BLaER1 (cell line): ENCODE measurements around the gene C17orf107.

Experiments
- H3K27ac ChIP-seq: shearing (Covaris generic); formaldehyde crosslinking; 2 replicates; pipeline ENCODE4 v1.8.1; 2022
- H3K27me3 ChIP-seq: shearing (Covaris generic); formaldehyde crosslinking; 2 replicates; pipeline ENCODE4 v1.8.1; 2022
- H3K36me3 ChIP-seq: shearing (Covaris generic); formaldehyde crosslinking; 2 replicates; pipeline ENCODE4 v1.8.1; 2022
- H3K4me1 ChIP-seq: shearing (Covaris generic); formaldehyde crosslinking; 2 replicates; pipeline ENCODE4 v1.8.1; 2022
- H3K4me2 ChIP-seq: shearing (Covaris generic); formaldehyde crosslinking; 2 replicates; pipeline ENCODE4 v1.8.1; 2022
- H3K4me3 ChIP-seq: shearing (Covaris generic); formaldehyde crosslinking; 2 replicates; pipeline ENCODE4 v1.8.1; 2022
- H3K9ac ChIP-seq: shearing (Covaris generic); formaldehyde crosslinking; 2 replicates; pipeline ENCODE4 v1.8.1; 2022
- H3K9me3 ChIP-seq: shearing (Covaris generic); formaldehyde crosslinking; 2 replicates; pipeline ENCODE4 v1.8.1; 2022
- H4K20me1 ChIP-seq: shearing (Covaris generic); formaldehyde crosslinking; 2 replicates; pipeline ENCODE4 v1.8.1; 2022
- Cebpa-rat ChIP-seq: shearing (Covaris generic); IDR thresholded peaks from 2 replicates; pipeline ENCODE4 v1.8.1; 2022

C17orf107 gene

DNA sequence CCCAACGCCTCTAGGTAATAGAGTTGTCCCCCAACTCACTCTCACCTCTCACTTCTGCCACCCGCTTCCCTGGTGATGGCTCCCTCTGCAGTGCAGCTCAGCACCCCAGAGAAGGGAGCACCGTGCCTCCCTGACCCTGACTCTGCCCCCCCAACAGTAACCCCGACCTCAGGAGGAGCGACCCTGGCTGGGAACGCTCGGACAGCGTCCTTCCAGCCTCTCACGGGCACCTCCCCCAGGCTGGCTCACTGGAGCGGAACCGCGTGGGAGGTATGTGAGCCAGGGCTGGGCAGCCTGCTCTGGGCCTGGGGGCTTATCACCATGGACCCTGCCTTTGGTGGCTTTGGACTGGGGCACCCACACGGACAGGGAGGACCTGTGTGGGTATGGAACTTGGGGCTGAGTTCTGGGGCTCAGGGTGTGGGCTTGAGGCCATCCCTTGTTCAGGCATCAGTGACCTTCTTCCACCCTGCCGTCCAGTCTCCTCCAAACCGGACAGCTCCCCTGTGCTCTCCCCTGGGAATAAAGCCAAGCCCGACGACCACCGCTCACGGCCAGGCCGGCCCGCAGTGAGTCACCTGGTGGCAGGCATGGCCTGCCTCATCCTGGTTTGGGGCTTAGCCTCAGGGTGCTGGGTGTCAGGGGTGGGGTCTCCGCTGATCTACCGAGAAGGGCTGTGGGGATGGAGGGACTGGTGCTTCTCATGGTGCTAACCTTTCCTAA lies 6.7 kb upstream of the C17orf107 start:
- TF ChIP-seq Cebpa-rat, result no peak
- Histone ChIP-seq H3K9me3 (no peaks in the 10 kb centered on the region), H3K27me3 (no peaks in the 10 kb centered on the region), H3K27ac (no peak overlapping the region), H4K20me1 (no peaks in the 10 kb centered on the region), H3K4me3 (no peak overlapping the region), H3K36me3 (peaks cover 94% of the 10 kb centered on the region), H3K9ac (no peak overlapping the region), H3K4me2 (no peak overlapping the region), H3K4me1 (peaks cover 5% of the 10 kb centered on the region; the same call in 1 of the 2 replicates)

DNA sequence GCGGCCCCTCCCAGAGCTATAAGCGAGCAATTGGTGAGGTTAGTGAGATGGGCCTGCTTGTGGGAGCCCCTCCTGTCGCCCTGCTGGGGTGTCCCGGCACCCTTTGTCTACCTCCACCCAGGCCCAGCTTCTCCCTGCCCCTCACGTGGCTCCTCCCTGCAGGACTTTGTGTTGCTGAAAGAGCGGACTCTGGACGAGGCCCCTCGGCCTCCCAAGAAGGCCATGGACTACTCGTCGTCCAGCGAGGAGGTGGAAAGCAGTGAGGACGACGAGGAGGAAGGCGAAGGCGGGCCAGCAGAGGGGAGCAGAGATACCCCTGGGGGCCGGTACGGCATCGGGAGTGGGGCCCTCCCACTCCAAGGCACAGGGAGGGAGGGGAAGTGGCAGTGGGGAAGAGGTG lies 6.1 kb upstream of the C17orf107 start:
- Histone ChIP-seq H3K4me1 (peaks cover 5% of the 10 kb centered on the region), H3K4me2 (no peak overlapping the region), H3K9me3 (no peaks in the 10 kb centered on the region), H3K27me3 (peaks cover 3% of the 10 kb centered on the region; the same call in 1 of the 2 replicates), H3K36me3 (peaks cover 88% of the 10 kb centered on the region), H3K27ac (no peak overlapping the region), H4K20me1 (no peaks in the 10 kb centered on the region), H3K9ac (no peak overlapping the region), H3K4me3 (no peak overlapping the region)
- TF ChIP-seq Cebpa-rat, result no peak

DNA sequence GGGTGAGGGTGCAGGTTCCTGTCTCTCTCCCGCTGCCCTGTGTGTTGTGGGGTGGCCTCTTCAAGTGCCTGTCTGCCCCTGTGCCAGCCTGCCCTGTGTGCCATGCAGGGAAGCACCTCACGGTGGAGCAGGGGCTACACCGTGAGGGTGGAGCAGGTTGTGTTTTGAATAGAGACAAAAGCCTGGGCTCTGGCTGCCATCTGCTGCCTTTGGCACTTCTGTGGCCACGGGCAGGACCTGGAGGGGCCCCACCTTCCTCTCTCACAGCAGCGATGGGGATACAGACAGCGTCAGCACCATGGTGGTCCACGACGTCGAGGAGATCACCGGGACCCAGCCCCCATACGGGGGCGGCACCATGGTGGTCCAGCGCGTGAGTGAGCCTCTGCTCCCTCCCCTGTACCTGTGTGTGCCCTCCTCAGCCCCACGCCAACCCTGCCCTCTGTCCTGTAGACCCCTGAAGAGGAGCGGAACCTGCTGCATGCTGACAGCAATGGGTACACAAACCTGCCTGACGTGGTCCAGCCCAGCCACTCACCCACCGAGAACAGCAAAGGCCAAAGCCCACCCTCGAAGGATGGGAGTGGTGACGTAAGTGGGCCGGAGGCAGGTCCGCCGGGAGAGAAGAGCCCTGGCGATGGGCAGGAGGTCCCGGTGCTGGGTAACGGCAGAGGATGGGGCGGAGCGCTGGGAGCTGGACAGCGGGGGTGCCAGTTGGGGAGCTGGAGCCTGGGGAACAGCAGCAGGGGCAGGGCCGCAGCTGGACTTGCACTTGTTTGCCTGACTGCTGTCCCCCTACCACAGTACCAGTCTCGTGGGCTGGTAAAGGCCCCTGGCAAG lies 5.4 kb upstream of the C17orf107 start:
- peaks cover 9% of the 10 kb centered on the region for H3K27me3 ChIP-seq
- H3K4me1 ChIP-seq, result peaks cover 12% of the 10 kb centered on the region
- peaks cover 81% of the 10 kb centered on the region for H3K36me3 ChIP-seq
- no peaks in the 10 kb centered on the region for H4K20me1 ChIP-seq
- no peak overlapping the region for H3K27ac ChIP-seq
- H3K9ac ChIP-seq, result no peak overlapping the region
- no peak overlapping the region for H3K4me3 ChIP-seq
- no peak overlapping the region for H3K4me2 ChIP-seq
- TF ChIP-seq Cebpa-rat, result no peak
- H3K9me3 ChIP-seq, result no peaks in the 10 kb centered on the region

DNA sequence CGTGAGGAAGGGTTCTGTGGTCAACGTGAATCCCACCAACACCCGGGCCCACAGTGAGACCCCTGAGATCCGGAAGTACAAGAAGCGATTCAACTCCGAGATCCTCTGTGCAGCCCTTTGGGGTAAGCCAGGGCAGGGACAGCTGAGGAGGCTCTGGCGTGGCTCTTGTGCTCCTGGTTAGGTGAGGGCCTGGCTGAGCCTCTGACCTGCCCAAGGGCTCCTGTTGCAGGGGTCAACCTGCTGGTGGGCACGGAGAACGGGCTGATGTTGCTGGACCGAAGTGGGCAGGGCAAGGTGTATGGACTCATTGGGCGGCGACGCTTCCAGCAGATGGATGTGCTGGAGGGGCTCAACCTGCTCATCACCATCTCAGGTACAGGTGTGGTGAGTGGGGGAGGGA lies 4.2 kb upstream of the C17orf107 start:
- no peak overlapping the region for H3K4me3 ChIP-seq
- H3K27ac ChIP-seq, result no peak overlapping the region
- H3K4me1 ChIP-seq, result peaks cover 22% of the 10 kb centered on the region
- no peak overlapping the region for H3K4me2 ChIP-seq
- TF ChIP-seq Cebpa-rat, result no peak
- no peak overlapping the region for H3K9ac ChIP-seq
- no peaks in the 10 kb centered on the region for H4K20me1 ChIP-seq
- H3K36me3 ChIP-seq, result peaks cover 75% of the 10 kb centered on the region
- no peaks in the 10 kb centered on the region for H3K9me3 ChIP-seq
- H3K27me3 ChIP-seq, result peaks cover 21% of the 10 kb centered on the region

DNA sequence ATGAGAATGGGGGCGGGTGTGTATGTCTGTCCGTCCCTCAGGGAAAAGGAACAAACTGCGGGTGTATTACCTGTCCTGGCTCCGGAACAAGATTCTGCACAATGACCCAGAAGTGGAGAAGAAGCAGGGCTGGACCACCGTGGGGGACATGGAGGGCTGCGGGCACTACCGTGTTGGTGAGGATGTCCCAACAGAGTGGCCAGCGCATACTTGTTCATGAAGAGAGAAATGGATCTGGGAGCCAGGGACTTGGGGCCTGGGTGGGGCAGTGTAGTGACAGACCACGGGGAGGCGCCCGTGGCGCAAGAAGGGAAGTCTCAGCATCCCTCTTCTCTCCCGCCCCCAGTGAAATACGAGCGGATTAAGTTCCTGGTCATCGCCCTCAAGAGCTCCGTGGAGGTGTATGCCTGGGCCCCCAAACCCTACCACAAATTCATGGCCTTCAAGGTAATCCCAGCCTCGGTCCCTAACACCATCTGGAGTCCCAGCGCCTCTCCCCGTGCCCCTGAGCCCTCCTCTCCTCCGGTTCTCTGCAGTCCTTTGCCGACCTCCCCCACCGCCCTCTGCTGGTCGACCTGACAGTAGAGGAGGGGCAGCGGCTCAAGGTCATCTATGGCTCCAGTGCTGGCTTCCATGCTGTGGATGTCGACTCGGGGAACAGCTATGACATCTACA lies 3.5 kb upstream of the C17orf107 start:
- H3K4me2 ChIP-seq, result no peak overlapping the region
- peaks cover 68% of the 10 kb centered on the region for H3K36me3 ChIP-seq
- no peak for TF ChIP-seq Cebpa-rat
- no peaks in the 10 kb centered on the region for H4K20me1 ChIP-seq
- H3K9me3 ChIP-seq, result no peaks in the 10 kb centered on the region
- H3K9ac ChIP-seq, result no peak overlapping the region
- peaks cover 29% of the 10 kb centered on the region for H3K4me1 ChIP-seq
- no peak overlapping the region for H3K27ac ChIP-seq
- H3K27me3 ChIP-seq, result peaks cover 28% of the 10 kb centered on the region
- no peak overlapping the region for H3K4me3 ChIP-seq

DNA sequence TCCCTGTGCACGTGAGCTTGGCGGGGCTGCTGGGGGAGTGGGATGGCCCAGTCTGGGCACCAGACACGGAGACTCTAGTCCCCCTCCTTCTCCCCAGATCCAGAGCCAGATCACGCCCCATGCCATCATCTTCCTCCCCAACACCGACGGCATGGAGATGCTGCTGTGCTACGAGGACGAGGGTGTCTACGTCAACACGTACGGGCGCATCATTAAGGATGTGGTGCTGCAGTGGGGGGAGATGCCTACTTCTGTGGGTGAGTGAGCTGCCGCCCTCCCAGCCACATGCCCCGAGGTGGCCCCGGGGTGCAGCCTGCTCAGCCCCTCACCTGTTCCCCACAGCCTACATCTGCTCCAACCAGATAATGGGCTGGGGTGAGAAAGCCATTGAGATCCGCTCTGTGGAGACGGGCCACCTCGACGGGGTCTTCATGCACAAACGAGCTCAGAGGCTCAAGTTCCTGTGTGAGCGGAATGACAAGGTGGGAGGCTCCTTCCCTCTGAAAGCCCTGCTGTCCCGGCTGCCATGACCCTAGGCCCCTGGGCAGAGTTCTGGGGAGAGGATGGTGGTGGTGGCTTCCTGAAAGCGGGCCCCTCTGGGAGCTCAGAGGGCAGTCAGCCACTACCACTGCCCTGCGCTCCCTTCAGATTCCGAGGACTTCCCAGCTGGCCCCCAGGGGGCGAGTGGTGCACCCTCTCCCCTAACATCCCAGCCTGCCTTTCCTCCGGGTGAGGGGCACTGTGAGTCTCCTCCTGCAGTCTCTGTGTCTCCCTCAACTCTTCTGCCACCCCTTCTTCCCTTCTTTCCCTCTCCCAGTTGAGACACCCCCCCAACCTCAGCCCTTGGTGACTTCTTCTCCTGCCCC lies 2.8 kb upstream of the C17orf107 start:
- no peak overlapping the region for H3K4me3 ChIP-seq
- peaks cover 35% of the 10 kb centered on the region for H3K4me1 ChIP-seq
- peaks cover 60% of the 10 kb centered on the region for H3K36me3 ChIP-seq
- H3K9ac ChIP-seq, result no peak overlapping the region
- H3K9me3 ChIP-seq, result no peaks in the 10 kb centered on the region
- TF ChIP-seq Cebpa-rat, result no peak
- H4K20me1 ChIP-seq, result no peaks in the 10 kb centered on the region
- peaks cover 35% of the 10 kb centered on the region for H3K27me3 ChIP-seq
- no peak overlapping the region for H3K4me2 ChIP-seq
- H3K27ac ChIP-seq, result no peak overlapping the region

DNA sequence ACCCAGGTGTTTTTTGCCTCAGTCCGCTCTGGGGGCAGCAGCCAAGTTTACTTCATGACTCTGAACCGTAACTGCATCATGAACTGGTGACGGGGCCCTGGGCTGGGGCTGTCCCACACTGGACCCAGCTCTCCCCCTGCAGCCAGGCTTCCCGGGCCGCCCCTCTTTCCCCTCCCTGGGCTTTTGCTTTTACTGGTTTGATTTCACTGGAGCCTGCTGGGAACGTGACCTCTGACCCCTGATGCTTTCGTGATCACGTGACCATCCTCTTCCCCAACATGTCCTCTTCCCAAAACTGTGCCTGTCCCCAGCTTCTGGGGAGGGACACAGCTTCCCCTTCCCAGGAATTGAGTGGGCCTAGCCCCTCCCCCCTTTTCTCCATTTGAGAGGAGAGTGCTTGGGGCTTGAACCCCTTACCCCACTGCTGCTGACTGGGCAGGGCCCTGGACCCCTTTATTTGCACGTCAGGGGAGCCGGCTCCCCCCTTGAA lies 2.1 kb upstream of the C17orf107 start:
- no peak overlapping the region for H3K4me2 ChIP-seq
- no peak for TF ChIP-seq Cebpa-rat
- peaks cover 35% of the 10 kb centered on the region for H3K27me3 ChIP-seq
- H3K4me3 ChIP-seq, result no peak overlapping the region
- no peaks in the 10 kb centered on the region for H4K20me1 ChIP-seq
- H3K9ac ChIP-seq, result no peak overlapping the region
- peaks cover 39% of the 10 kb centered on the region for H3K4me1 ChIP-seq
- no peaks in the 10 kb centered on the region for H3K9me3 ChIP-seq
- no peak overlapping the region for H3K27ac ChIP-seq
- H3K36me3 ChIP-seq, result peaks cover 53% of the 10 kb centered on the region

DNA sequence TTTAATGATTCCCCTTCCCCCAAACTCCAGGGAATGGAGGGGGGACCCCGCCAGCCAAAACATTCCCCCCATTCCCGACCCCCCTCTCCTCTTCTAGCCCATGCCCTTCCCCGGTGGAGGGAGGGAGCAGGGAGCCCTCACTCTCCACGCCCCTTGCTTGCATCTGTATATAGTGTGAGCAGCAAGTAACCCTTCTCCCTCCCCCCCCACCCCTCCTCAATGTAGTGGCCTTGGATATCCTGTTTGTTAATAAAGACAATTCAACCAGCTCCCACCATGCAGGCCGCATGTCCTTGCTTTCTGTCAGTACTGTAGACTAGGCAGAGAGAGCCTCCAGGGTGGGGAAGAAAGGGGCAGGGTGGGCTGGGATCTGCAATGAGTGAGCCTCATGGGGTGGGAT lies 1.6 kb upstream of the C17orf107 start:
- no peak overlapping the region for H3K27ac ChIP-seq
- peaks cover 48% of the 10 kb centered on the region for H3K36me3 ChIP-seq
- H3K9me3 ChIP-seq, result no peaks in the 10 kb centered on the region
- H3K4me2 ChIP-seq, result no peak overlapping the region
- H3K9ac ChIP-seq, result no peak overlapping the region
- H4K20me1 ChIP-seq, result no peaks in the 10 kb centered on the region
- peaks cover 35% of the 10 kb centered on the region for H3K27me3 ChIP-seq
- no peak overlapping the region for H3K4me3 ChIP-seq
- H3K4me1 ChIP-seq, result peaks cover 44% of the 10 kb centered on the region
- no peak for TF ChIP-seq Cebpa-rat

DNA sequence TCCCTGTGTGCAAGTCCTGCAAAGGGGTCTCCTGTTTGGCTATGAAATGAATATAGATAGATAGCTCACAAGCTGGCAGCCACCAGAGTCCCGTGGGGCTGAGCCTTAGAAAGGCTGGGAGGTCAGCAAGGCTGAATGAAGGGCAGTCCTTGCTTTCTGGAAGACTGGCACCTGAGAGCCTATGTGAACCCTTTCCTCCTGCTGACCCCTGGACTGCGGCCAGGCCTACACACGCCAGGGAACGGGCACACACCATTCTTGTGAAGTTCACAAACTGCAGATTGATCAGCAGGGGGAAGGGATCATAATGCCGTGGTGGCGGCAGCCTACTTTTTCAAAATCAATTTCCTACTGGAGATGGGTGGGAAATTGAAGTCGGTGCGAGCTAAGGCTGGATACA lies 985 bp upstream of the C17orf107 start:
- no peak for TF ChIP-seq Cebpa-rat
- Histone ChIP-seq H3K9ac (no peak overlapping the region), H3K4me2 (peak overlapping the region; percentile 77; the same call in 1 of the 2 replicates), H3K4me1 (peaks cover 50% of the 10 kb centered on the region), H3K9me3 (no peaks in the 10 kb centered on the region), H3K4me3 (no peak overlapping the region), H3K36me3 (peaks cover 42% of the 10 kb centered on the region), H4K20me1 (no peaks in the 10 kb centered on the region), H3K27ac (no peak overlapping the region), H3K27me3 (peaks cover 35% of the 10 kb centered on the region)
